ENCODE data around the gene TCF12. TPM values are rescaled to one million over a fixed set of nuclear protein-coding genes. Genes with fewer than 3 reads are reported as not detected.

The TCF12 gene
- total RNA-seq, 1 donor from 2014 or later = 149 TPM

DNA sequence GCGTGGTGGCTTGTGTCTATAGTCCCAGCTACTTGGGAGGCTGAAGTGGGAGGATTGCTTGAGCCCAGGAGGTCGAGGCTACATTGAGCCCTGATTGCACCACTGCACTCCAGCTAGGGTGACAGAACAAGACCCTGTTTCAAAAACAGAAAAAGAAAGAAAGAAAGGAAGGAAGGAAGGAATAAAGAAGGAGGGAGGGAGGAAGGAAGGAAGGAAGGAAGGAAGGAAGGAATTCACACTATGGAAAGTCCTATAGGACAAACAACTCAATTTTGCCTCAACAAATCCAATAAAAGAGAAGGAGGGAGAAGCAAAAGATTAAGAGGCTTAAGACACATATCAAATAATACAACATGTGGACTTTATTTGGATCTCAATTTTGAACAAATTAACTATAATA, 16.5 kb upstream of the TCF12 start:
- Mint-ChIP-seq H3K4me1 (no peaks in the 10 kb centered on the region), H3K9me3 (peaks cover 9% of the 10 kb centered on the region), H3K4me3 (no peak overlapping the region), H3K27ac (no peak overlapping the region), H3K36me3 (peaks cover 2% of the 10 kb centered on the region), H3K27me3 (ENCODE audit: insufficient read depth, low read depth) (peaks cover 2% of the 10 kb centered on the region)
- no peak overlapping the region for H3K4me3 ChIP-seq
- TF ChIP-seq EZH2phosphoT487 (IDR thresholded peaks at IDR 0.05) = no peak
- TF ChIP-seq, protein P1, sequence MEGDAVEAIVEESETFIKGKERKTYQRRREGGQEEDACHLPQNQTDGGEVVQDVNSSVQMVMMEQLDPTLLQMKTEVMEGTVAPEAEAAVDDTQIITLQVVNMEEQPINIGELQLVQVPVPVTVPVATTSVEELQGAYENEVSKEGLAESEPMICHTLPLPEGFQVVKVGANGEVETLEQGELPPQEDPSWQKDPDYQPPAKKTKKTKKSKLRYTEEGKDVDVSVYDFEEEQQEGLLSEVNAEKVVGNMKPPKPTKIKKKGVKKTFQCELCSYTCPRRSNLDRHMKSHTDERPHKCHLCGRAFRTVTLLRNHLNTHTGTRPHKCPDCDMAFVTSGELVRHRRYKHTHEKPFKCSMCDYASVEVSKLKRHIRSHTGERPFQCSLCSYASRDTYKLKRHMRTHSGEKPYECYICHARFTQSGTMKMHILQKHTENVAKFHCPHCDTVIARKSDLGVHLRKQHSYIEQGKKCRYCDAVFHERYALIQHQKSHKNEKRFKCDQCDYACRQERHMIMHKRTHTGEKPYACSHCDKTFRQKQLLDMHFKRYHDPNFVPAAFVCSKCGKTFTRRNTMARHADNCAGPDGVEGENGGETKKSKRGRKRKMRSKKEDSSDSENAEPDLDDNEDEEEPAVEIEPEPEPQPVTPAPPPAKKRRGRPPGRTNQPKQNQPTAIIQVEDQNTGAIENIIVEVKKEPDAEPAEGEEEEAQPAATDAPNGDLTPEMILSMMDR (IDR thresholded peaks at IDR 0.05) = no peak
- TF ChIP-seq EZH2 (IDR thresholded peaks at IDR 0.05) = no peak
- no peak for DNase-seq (ENCODE audit: low spot score)
- no peaks in the 10 kb centered on the region for H3K4me1 ChIP-seq
- H3K9me3 ChIP-seq (ENCODE audit: low read depth) = no peaks in the 10 kb centered on the region
- H3K27me3 ChIP-seq = no peaks in the 10 kb centered on the region
- no peak overlapping the region for H3K9ac ChIP-seq
- H3K36me3 ChIP-seq = no peaks in the 10 kb centered on the region
- no peaks in the 10 kb centered on the region for H4K20me1 ChIP-seq (ENCODE audit: low read depth)
- no peaks in the 10 kb centered on the region for H3K79me2 ChIP-seq (ENCODE audit: low read depth)
- H3K27ac ChIP-seq = no peak overlapping the region
- no peak overlapping the region for H3K4me2 ChIP-seq
- H3F3A ChIP-seq (ENCODE audit: low read depth) = no peaks in the 10 kb centered on the region
- H2AFZ ChIP-seq (replicated peaks) = no peak overlapping the region

DNA sequence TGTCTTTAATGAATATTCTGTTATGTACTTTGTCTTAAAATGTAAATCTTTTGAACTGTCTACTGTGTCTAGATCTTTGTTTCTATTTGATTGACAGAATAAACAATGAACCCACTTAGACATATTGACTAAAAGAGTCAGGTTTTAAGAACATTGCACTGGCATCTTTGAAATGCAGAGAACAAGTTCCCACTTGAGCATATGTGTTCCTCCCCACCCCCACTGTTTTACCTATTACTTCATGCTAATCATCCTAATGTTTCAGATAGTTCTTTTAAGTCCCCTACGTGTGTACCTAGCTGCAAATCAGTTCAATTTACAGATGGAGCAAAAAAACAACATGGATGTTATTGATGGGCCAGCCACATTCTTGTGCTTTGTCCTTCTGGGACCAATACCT, 11.7 kb upstream of the TCF12 start:
- H4K20me1 ChIP-seq (ENCODE audit: low read depth) = no peaks in the 10 kb centered on the region
- no peak overlapping the region for H2AFZ ChIP-seq (replicated peaks)
- H3K4me1 ChIP-seq = no peaks in the 10 kb centered on the region
- no peak overlapping the region for H3K4me2 ChIP-seq
- no peaks in the 10 kb centered on the region for H3K9me3 ChIP-seq (ENCODE audit: low read depth)
- no peaks in the 10 kb centered on the region for H3K4me1 Mint-ChIP-seq
- no peak for TF ChIP-seq EZH2 (IDR thresholded peaks at IDR 0.05)
- TF ChIP-seq, protein P1 (IDR thresholded peaks at IDR 0.05) = no peak
- TF ChIP-seq EZH2phosphoT487 (IDR thresholded peaks at IDR 0.05) = no peak
- no peak overlapping the region for H3K4me3 ChIP-seq
- H3K27ac Mint-ChIP-seq = no peak overlapping the region
- no peaks in the 10 kb centered on the region for H3K27me3 ChIP-seq
- H3K36me3 ChIP-seq = no peaks in the 10 kb centered on the region
- H3K9ac ChIP-seq = no peak overlapping the region
- DNase-seq (ENCODE audit: low spot score) = no peak
- no peaks in the 10 kb centered on the region for H3F3A ChIP-seq (ENCODE audit: low read depth)
- H3K27ac ChIP-seq = no peak overlapping the region
- no peak overlapping the region for H3K4me3 Mint-ChIP-seq
- no peaks in the 10 kb centered on the region for H3K79me2 ChIP-seq (ENCODE audit: low read depth)
- peaks cover 3% of the 10 kb centered on the region for H3K27me3 Mint-ChIP-seq (ENCODE audit: insufficient read depth, low read depth)
- peaks cover 14% of the 10 kb centered on the region for H3K9me3 Mint-ChIP-seq
- H3K36me3 Mint-ChIP-seq = peaks cover 13% of the 10 kb centered on the region

DNA sequence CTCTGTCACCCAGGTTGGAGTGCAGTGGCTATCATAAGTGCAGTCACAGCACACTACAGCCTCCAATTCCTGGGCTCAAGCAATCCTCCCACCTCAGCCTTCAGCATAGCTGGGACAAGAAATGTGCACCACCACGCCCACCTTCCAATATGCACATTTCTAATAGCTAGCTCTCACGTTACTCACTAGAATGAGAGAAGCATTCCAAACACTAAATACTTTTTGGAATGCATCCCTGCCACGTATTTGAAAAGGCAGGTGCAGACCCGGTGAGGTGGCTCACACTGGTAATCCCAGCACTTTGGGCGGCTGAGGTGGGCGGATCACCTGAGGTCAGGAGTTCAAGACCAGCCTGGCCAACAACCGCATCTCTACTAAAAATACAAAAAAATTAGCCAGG, 7.6 kb upstream of the TCF12 start:
- H4K20me1 ChIP-seq (ENCODE audit: low read depth) = no peaks in the 10 kb centered on the region
- H3K27me3 Mint-ChIP-seq (ENCODE audit: insufficient read depth, low read depth) = peaks cover 7% of the 10 kb centered on the region
- no peaks in the 10 kb centered on the region for H3K4me1 ChIP-seq
- no peak overlapping the region for H3K4me3 Mint-ChIP-seq
- H3K9me3 ChIP-seq (ENCODE audit: low read depth) = no peaks in the 10 kb centered on the region
- no peaks in the 10 kb centered on the region for H3K4me1 Mint-ChIP-seq
- no peak overlapping the region for H3K4me3 ChIP-seq
- no peaks in the 10 kb centered on the region for H3K79me2 ChIP-seq (ENCODE audit: low read depth)
- H3K9ac ChIP-seq = no peak overlapping the region
- H3K4me2 ChIP-seq = no peak overlapping the region
- H2AFZ ChIP-seq (replicated peaks) = no peak overlapping the region
- no peak overlapping the region for H3K27ac Mint-ChIP-seq
- no peaks in the 10 kb centered on the region for H3F3A ChIP-seq (ENCODE audit: low read depth)
- no peaks in the 10 kb centered on the region for H3K27me3 ChIP-seq
- no peaks in the 10 kb centered on the region for H3K36me3 ChIP-seq
- no peak for DNase-seq (ENCODE audit: low spot score)
- peaks cover 8% of the 10 kb centered on the region for H3K9me3 Mint-ChIP-seq
- peaks cover 14% of the 10 kb centered on the region for H3K36me3 Mint-ChIP-seq
- no peak overlapping the region for H3K27ac ChIP-seq
- TF ChIP-seq EZH2phosphoT487 (IDR thresholded peaks at IDR 0.05) (no peak), EZH2 (IDR thresholded peaks at IDR 0.05) (no peak)
- TF ChIP-seq, protein P1 (IDR thresholded peaks at IDR 0.05) = no peak
